HG03039 (cell line): ENCODE data around the gene NINJ2.

Experiments used
- ATAC-seq: cut with Tn5 transposase; IDR thresholded peaks from one replicate; pipeline ENCODE4 v1.9.1; 2021; ENCODE audit warnings: mild to moderate bottlenecking, moderate library complexity; ENCODE audit not compliant: unreplicated experiment

The NINJ2 gene

GRCh38 chr12:617304-617915 is 45.8 kb downstream of the NINJ2 start:
- ATAC-seq, result no peak

GRCh38 chr12:615620-616019 is 47.6 kb downstream of the NINJ2 start:
- no peak for ATAC-seq

GRCh38 chr12:614411-614970 is 48.8 kb downstream of the NINJ2 start:
- no peak for ATAC-seq

- no peak for ATAC-seq
These were observed 49.2 kb downstream of the NINJ2 start for GRCh38 chr12:613996-614395.

- ATAC-seq, result no peak
These were observed 50.4 kb downstream of the NINJ2 start for GRCh38 chr12:612886-613285.

- ATAC-seq, result no peak
These were observed 51.0 kb downstream of the NINJ2 start for GRCh38 chr12:612293-612692.

- ATAC-seq, result no peak
These were observed 51.5 kb downstream of the NINJ2 start for GRCh38 chr12:611721-612120.

- ATAC-seq, result no peak
These were observed 54.3 kb downstream of the NINJ2 start for GRCh38 chr12:608921-609320.

- ATAC-seq, result no peak
These were observed 54.8 kb downstream of the NINJ2 start for GRCh38 chr12:608413-608812.

GRCh38 chr12:607541-608001 is 55.7 kb downstream of the NINJ2 start:
- ATAC-seq, result no peak

- ATAC-seq, result no peak
These were observed 58.3 kb downstream of the NINJ2 start for GRCh38 chr12:604956-605355.

GRCh38 chr12:602700-603068 is 60.6 kb downstream of the NINJ2 start:
- ATAC-seq, result no peak

GRCh38 chr12:601976-602699 is 61.1 kb downstream of the NINJ2 start:
- no peak for ATAC-seq

GRCh38 chr12:599756-600155 is 63.5 kb downstream of the NINJ2 start:
- ATAC-seq, result no peak

GRCh38 chr12:597926-598568 is 65.2 kb downstream of the NINJ2 start:
- ATAC-seq, result no peak

- ATAC-seq, result no peak
These were observed 69.6 kb downstream of the NINJ2 start for GRCh38 chr12:593396-594270.

GRCh38 chr12:592024-592505 is 71.2 kb downstream of the NINJ2 start:
- ATAC-seq, result no peak

GRCh38 chr12:591167-592023 is 71.8 kb downstream of the NINJ2 start:
- ATAC-seq, result no peak

- no peak for ATAC-seq
These were observed 73.0 kb downstream of the NINJ2 start for GRCh38 chr12:590206-590750.

GRCh38 chr12:588646-589045 is 74.6 kb downstream of the NINJ2 start:
- ATAC-seq, result no peak
